Fibroblast of skin of abdomen (primary cell): ENCODE data around the gene UBE2QL1.

ENCODE experiments used
- DNase-seq: peaks from one replicate; pipeline ENCODE4 v3.0.0-alpha.2; 2013

Gene UBE2QL1

DNA sequence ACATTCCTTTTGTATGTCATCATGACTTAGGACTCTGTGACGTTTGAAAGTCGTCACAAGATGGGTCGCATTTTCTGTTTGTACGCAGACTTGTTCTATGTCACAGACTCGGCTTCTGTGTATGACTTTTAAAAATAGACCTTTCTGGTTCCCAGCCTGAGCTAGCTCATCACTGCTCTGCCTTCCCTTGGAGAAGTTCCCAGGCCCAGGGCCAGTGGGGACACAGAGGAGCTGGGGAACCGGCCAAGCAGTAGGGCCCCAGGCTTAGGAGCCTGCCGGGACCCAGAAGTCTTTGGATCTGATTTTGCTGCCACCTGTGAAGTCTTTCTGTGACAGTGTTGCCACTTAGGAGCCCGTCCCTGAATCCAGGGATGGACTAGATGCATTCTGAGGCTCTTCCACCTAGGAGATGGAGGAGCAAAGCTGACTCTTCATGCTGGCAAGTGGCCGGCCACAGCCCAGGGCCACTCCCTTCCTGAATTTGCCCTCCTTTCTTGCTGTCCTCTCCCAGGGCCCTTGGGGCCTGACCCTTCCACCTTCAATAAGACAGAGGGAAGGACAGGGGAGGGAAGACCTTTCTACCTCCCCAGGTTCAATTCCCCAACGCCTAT, 18.1 kb upstream of the UBE2QL1 start:
- no peak for DNase-seq

- DNase-seq, result no peak
Observed at GRCh38 chr5:6431214-6432195, 17.2 kb upstream of the UBE2QL1 start.

DNA sequence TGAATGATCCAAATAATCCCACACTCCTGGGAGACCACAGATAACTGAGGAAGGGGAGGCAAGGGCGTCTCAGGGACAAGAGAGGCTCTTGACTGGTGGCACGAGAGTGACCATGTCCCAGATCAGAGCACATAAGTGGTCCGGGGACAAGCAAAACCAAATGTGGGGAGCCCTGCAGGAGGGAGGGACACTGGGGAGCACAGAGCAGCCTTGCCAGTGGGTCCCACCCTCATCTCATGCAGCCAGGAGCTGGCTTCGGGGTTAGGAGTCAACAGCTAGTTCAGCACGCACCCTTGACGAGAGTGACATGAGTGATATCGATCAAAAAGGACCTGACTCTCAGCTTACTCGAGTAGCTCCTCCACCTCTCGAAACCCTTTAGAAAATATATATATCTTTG, 16.5 kb upstream of the UBE2QL1 start:
- DNase-seq, result no peak

GRCh38 chr5:6434731-6435130, 13.9 kb upstream of the UBE2QL1 start:
- no peak for DNase-seq

- no peak for DNase-seq
Observed at GRCh38 chr5:6435356-6435755, 13.3 kb upstream of the UBE2QL1 start.

DNA sequence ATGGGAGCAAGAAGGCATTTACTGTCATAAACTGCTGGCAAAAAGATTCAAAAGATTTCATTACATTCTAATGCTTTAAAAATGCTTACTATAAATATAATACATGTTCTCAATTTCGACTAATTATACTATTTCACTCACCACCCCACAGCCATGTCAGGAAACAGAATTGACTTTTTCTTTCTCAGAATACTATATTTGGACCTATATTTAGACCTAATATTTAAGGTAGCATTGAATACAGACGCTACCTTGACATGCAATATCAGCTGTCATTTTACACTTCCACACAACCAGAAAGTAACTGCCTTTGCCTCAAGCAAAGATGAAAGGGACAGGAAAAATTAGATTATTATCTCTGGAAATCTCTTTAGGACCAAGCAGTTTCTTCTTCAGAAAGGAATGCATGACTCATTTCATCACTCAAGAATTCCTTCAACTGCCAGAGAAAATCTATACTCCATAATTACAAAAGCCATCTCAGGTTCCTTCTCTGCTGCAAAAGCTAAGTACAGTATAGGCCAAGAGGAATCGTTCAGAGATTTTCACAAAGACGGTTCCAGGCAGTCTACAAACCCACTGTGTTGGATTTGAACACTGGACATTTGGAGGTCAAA, 11.8 kb upstream of the UBE2QL1 start:
- peak; percentile 40 for DNase-seq

- peak; percentile 33 for DNase-seq
Observed at GRCh38 chr5:6439588-6440550, 8.8 kb upstream of the UBE2QL1 start.

GRCh38 chr5:6442333-6442732, 6.3 kb upstream of the UBE2QL1 start:
- DNase-seq, result no peak

DNA sequence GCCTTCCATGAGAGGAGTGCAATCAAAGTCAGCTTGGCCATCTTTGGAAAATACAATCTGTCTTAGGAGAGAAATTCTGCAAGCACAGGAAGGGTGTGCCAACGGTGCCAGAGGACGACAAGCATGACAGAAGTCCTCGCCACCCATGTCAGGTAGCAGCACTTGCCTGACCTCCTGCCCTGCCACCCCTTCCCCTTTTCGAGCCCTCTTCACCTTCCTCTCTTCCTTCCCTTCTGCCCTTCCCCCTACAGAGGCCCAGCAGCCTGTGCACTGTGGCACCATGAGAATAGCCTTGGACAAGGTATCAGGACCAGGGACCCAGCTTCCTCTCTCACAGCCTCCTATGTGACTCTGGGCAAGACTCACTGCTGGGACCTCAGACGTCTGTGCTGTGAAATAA, 5.3 kb upstream of the UBE2QL1 start:
- no peak for DNase-seq

DNA sequence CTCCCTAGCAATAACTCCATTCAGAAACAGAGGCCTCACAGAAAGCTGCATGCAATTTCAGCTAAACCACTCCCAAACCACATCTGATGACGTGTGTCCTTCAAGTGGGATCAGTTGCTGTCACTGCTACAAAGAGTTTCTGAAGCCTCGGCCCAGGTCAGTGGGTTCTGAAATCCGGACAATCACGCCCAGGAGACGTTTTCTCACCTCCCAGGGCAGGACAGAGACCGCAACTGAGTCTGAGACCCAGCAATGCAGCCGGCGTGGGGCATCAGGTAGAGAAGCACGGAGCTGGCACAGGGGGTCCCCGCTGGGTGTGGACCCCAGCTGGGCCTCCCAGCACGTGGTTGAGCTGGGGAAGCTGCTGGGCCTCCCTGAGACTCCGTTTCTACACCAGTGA, 2.6 kb upstream of the UBE2QL1 start:
- no peak for DNase-seq

DNA sequence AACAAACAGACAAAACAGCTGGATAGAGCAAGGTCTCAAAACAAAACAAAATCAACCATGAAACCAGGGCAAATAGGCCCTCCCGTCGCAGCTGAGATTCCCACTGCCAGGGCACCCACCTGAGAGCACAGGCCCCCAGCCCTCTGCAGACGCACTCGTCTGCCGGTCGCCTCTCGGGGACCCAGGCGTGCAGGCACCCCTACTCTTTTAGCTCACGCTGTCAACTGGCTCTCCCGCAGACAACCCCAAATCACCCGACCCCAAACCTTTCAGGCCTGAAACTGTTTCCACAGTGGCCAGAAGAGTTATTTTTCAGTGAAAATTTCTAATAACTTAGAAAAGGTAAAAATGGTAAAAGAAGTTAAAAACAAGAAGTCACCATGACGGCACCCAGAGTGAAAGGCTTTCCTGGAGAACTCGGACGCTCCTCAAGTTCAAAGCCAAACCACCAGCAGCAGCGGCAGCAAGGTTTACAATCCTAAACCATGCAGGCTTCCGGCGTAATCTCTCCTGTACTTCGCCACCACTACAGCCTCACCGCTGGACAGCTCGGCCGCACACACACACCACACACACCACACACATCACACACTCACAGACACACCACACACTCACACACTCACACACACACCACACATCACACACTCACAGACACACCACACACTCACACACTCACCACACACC, 1.9 kb upstream of the UBE2QL1 start:
- peak; percentile 20 for DNase-seq

GRCh38 chr5:6447384-6448140, 1.1 kb upstream of the UBE2QL1 start:
- DNase-seq, result no peak

- DNase-seq, result no peak
Observed at GRCh38 chr5:6448141-6448491, 543 bp upstream of the UBE2QL1 start.

DNA sequence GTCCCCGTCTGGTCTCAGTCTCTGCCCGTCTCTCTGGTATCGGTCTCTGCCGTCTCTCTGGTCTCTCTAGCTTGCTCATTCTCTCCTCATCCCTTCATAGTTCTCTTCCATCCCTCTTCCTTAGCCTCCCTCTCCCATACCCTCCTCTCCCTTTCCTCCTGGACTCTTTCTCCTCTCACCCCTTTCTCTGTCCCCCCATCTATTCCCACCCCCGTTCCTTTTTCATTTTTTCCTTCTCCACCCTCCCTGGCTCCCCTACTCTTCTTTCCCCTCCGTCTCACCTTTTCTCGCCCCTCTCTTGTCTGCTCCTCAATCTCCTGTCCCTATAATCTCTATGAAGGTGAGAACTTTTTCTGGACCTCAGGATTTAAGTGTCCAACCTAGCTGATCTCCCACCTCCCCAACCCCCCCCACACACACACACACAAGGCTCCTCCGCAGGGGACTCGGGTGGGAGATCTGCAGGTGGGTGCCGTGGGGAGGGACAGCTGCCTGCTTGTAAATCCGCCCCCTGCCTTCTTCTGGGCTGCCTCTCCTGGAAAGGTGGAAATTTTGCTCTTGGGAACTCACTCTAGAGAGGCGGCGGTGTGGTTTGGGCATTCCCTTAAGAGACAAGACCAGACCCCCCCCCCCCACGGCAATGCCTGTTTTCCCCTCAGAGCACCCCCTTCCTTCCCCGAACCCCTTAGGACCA, 953 bp downstream of the UBE2QL1 start:
- DNase-seq, result no peak

GRCh38 chr5:6450319-6450833, 1.7 kb downstream of the UBE2QL1 start:
- DNase-seq, result no peak

DNA sequence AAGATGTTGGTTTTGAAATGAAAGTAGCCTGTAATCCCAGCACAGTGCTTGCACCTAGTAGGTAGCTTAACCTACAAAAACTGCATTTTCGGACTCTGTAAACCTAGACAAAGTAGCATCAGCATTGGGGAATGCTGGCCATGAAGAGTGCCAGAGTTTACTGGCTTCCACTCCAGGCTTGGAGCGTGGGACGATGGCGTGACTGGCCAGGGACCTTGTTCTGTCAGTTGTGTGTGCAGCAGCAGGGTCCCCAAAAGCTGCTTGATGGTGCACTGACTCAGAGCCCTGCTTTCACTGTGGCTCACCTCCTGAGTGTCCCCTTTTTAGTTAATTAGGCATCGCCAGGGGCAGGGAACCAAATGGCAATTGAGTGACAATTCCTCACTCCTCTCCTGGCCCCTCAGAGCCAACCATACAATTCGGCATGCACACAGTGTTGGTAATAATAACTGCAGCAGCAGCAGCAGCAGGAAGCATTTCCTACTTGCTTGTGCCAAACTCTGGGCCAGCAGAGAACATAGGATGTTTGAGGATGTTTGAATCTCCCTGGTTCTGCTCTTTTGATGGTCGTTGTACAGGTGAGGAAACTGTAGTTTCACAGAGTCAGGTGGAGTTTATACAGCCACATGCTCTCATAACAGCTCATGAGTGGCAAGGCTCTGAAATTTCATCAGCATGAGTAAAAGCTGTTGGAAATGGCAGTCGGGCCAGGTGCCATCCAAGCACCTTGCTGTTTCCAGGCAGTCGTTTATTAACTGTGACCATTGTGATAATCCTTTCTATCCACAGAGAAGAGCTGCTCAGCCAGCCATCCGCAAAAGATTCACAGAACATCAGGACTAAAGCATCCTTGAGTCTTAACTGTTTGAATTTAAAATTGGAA, 4.2 kb downstream of the UBE2QL1 start:
- no peak for DNase-seq

DNA sequence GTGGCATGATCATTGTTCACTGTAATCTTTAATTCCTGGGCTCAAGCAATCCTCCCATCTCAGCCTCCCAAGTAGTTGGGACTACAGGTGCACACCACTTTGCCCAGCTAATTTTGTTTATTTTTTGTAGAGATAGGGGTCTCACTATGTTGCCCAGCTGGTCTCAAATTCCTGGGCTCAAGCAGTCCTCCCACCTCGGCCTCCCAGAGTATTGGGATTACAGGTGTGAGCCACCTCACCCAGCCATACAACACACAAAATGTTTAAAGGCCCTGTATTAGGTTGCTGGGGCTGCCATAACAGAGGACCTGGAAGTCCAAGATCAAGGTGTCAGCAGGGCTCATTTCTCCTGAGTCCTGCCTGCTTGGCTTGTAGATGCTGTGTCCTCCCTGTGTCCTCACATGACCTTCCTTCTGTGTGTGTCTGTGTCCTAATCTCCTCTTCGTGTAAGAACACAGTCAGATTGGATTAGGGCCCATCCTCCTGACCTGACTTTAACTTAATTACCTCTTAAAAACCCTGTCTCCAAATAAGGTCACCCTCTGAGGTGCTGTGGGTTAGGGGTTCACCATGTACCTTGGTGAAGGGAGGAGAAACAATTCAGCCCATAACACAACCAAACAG, 5.4 kb downstream of the UBE2QL1 start:
- no peak for DNase-seq

GRCh38 chr5:6454628-6455053, 6.0 kb downstream of the UBE2QL1 start:
- DNase-seq, result no peak
